ENCODE results near the gene PRKCH.

GRCh38 chr14:61566537-61567225 lies 245.3 kb downstream of the PRKCH start:
- TF ChIP-seq POLR2A (IDR thresholded peaks at IDR 0.05) (no peak), CTCF (IDR thresholded peaks at IDR 0.05) (no peak)
